ENCODE data around the gene SLC26A3.

SLC26A3 gene

DNA sequence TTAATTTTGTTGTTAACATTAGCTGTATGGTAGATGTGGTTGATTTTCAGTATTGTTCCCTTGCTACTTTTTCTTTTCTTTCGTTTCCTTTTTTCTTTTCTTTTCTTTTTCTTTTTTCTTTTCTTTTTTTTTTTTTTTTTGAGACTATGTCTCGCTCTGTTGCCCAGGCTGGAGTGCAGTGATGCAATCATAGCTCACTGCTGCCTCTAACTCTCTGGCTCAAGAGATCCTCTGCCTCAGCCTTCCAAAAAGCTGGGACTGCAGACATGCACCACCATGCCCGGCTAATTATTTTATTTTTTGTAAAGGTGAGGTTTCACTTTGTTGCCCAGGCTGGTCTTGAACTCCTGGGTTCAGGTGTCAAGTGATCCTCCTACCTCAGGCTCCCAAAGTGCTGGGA, 14.4 kb downstream of the SLC26A3 start:
- peaks cover 11% of the 10 kb centered on the region for H3K4me1 Mint-ChIP-seq (ENCODE audit: low read depth)
- H3K27ac Mint-ChIP-seq, result no peak overlapping the region
- no peaks in the 10 kb centered on the region for H3K36me3 Mint-ChIP-seq
- H3K9me3 Mint-ChIP-seq (ENCODE audit: low read depth), result no peaks in the 10 kb centered on the region
- no peak overlapping the region for H3K4me3 Mint-ChIP-seq
- H3K27me3 Mint-ChIP-seq, result peaks cover 1% of the 10 kb centered on the region

DNA sequence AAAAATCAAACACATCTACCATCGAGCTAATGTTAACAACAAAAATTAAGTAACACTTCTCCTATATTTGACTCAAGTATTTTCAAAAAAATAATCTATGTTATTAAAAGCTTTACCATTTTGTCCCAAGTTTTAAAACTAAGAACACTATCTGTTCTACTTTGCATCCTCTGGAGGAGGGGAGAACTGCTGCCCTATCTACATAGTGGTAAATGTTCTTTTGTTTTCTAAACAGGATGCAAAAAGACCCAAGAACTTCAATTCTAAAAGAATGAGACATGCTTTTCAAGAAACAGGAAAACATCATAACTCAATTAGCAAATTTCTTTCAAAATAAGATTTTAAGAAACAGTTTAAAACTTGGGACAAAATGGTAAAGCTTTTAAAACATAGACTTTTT, 14.8 kb downstream of the SLC26A3 start:
- Mint-ChIP-seq H3K4me1 (ENCODE audit: low read depth) (peaks cover 11% of the 10 kb centered on the region), H3K27me3 (peaks cover 1% of the 10 kb centered on the region), H3K36me3 (no peaks in the 10 kb centered on the region), H3K27ac (no peak overlapping the region), H3K9me3 (ENCODE audit: low read depth) (no peaks in the 10 kb centered on the region), H3K4me3 (no peak overlapping the region)

DNA sequence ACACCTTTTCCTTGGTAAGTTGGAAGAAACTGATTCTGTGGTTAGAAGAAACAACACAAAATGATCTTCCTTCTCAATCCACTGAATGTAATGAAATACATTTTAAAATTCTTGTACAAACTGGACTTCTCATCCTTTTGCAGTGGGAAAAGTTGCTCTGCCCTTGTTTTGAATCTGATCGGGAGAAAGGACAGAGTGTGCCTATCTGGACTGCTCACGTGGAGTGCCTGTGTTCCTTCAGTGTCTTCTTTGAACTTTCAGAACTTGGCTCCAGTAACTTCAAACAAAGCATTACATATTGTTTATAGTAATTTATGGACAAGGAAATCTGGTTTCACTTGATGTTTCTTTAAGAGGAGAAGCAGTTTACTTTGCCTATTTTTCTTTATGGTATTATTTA, 17.1 kb downstream of the SLC26A3 start:
- H3K27me3 Mint-ChIP-seq, result peaks cover 1% of the 10 kb centered on the region
- H3K4me3 Mint-ChIP-seq, result no peak overlapping the region
- H3K9me3 Mint-ChIP-seq (ENCODE audit: low read depth), result no peaks in the 10 kb centered on the region
- peaks cover 11% of the 10 kb centered on the region for H3K4me1 Mint-ChIP-seq (ENCODE audit: low read depth)
- H3K27ac Mint-ChIP-seq, result no peak overlapping the region
- H3K36me3 Mint-ChIP-seq, result no peaks in the 10 kb centered on the region

DNA sequence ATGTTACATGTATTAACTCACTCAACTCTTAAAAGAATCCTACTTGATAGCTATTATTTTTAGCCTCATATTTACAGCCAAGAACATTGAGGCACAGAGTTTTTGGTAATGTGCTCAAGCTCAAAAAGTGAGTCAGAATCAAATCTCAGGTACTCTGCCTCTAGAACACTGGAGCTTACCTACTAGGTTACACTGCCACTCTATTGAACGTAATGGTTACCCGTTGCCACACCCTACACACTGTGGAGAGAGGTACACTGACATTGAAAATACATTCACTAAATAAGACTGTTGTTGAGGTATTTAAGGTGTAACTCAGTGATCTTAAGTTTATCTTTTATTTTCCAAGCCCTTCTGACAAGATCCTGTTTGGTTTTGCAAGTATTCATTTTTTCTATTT, 17.9 kb downstream of the SLC26A3 start:
- no peak overlapping the region for H3K4me3 Mint-ChIP-seq

DNA sequence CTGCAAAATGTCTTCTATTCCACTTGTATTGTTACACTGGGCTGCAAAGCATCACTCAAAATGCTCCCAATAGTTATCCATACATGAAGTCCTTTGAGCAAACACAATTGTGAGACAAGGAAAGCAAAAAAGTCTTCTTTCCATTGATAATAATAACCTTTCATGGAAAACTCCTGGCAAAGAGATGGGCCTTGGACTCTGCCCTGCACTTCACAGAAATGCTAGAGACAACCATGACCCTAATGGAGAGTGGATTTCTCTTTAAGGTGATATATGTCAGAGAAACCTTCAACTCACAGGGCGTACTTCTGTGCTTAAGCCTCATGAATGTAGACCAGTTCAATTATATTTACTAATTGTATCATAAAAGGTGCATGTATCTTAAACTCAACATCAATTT, 19.4 kb downstream of the SLC26A3 start:
- Mint-ChIP-seq H3K36me3 (no peaks in the 10 kb centered on the region), H3K27me3 (no peaks in the 10 kb centered on the region), H3K27ac (no peak overlapping the region), H3K4me1 (ENCODE audit: low read depth) (peaks cover 11% of the 10 kb centered on the region), H3K4me3 (no peak overlapping the region), H3K9me3 (ENCODE audit: low read depth) (no peaks in the 10 kb centered on the region)

More for the DNA sequence above, 17.9 kb downstream of the SLC26A3 start:
- H3K27ac Mint-ChIP-seq, result no peak overlapping the region
- H3K4me1 Mint-ChIP-seq (ENCODE audit: low read depth), result peaks cover 11% of the 10 kb centered on the region
- no peaks in the 10 kb centered on the region for H3K36me3 Mint-ChIP-seq
- H3K9me3 Mint-ChIP-seq (ENCODE audit: low read depth), result no peaks in the 10 kb centered on the region
- no peaks in the 10 kb centered on the region for H3K27me3 Mint-ChIP-seq

GRCh38 chr7:107782374-107782773, 20.6 kb downstream of the SLC26A3 start:
- H3K4me3 Mint-ChIP-seq, result no peak overlapping the region
- H3K36me3 Mint-ChIP-seq, result no peaks in the 10 kb centered on the region
- peaks cover 11% of the 10 kb centered on the region for H3K4me1 Mint-ChIP-seq (ENCODE audit: low read depth)
- H3K27ac Mint-ChIP-seq, result no peak overlapping the region
- H3K9me3 Mint-ChIP-seq (ENCODE audit: low read depth), result no peaks in the 10 kb centered on the region
- no peaks in the 10 kb centered on the region for H3K27me3 Mint-ChIP-seq

DNA sequence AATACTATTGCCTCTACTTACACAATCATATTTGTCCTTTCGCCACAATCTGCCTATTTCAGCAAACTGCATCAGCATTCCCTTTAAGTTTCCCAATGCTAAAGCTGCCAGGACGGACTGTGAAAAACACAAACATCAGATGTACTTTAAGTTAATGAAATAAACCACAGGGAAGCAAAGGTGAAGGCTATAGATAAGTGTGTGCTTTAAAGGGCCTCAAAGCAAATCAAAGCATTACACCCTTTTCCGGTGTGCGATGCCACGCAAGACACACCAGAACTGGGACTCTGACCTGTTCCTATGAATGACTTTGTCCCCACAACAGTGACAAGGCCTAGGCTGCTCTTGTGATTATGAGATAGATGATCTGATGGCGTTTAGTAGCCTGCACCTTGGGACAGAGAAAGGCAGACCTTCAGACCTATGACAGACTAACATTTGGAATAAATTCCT, 23.4 kb downstream of the SLC26A3 start:
- Mint-ChIP-seq H3K27me3 (no peaks in the 10 kb centered on the region), H3K36me3 (peaks cover 3% of the 10 kb centered on the region), H3K4me1 (ENCODE audit: low read depth) (no peaks in the 10 kb centered on the region), H3K9me3 (ENCODE audit: low read depth) (no peaks in the 10 kb centered on the region), H3K27ac (no peak overlapping the region), H3K4me3 (no peak overlapping the region)

GRCh38 chr7:107778283-107778682, 24.7 kb downstream of the SLC26A3 start:
- H3K27ac Mint-ChIP-seq, result no peak overlapping the region
- H3K4me1 Mint-ChIP-seq (ENCODE audit: low read depth), result no peaks in the 10 kb centered on the region
- H3K36me3 Mint-ChIP-seq, result peaks cover 3% of the 10 kb centered on the region
- no peaks in the 10 kb centered on the region for H3K9me3 Mint-ChIP-seq (ENCODE audit: low read depth)
- H3K27me3 Mint-ChIP-seq, result no peaks in the 10 kb centered on the region
- H3K4me3 Mint-ChIP-seq, result no peak overlapping the region

DNA sequence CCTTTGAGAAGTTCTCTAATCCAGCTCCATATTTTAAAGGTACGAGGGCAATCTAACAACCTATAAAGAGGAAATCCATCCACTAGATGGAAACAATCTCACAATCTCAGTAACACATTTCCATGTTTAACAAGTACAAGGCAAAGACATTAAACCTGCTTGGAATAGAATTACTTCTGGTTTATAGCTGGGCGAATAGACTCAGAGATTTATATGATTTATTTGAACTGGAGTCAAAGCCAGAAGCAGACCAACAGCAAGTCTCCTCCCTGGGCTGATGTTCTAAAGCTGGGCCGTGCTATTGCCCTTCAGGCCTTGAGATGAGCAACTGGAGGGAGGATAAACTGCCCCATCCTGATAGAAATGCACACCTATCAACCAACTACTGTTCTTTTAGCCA, 25.3 kb downstream of the SLC26A3 start:
- Mint-ChIP-seq H3K27ac (no peak overlapping the region), H3K4me3 (no peak overlapping the region), H3K9me3 (ENCODE audit: low read depth) (no peaks in the 10 kb centered on the region)

GRCh38 chr7:107773027-107773426, 30.0 kb downstream of the SLC26A3 start:
- peaks cover 5% of the 10 kb centered on the region for H3K4me1 Mint-ChIP-seq (ENCODE audit: low read depth)
- no peak overlapping the region for H3K4me3 Mint-ChIP-seq
- H3K27ac Mint-ChIP-seq, result peak overlapping the region; percentile 4
- no peaks in the 10 kb centered on the region for H3K9me3 Mint-ChIP-seq (ENCODE audit: low read depth)
- H3K27me3 Mint-ChIP-seq, result peaks cover 1% of the 10 kb centered on the region
- H3K36me3 Mint-ChIP-seq, result peaks cover 3% of the 10 kb centered on the region

More for the DNA sequence above, 25.3 kb downstream of the SLC26A3 start:
- Mint-ChIP-seq H3K36me3 (peaks cover 3% of the 10 kb centered on the region), H3K27me3 (peaks cover 1% of the 10 kb centered on the region), H3K4me1 (ENCODE audit: low read depth) (no peaks in the 10 kb centered on the region)

- Mint-ChIP-seq H3K9me3 (ENCODE audit: low read depth) (no peaks in the 10 kb centered on the region), H3K27ac (no peak overlapping the region), H3K4me3 (no peak overlapping the region), H3K36me3 (peaks cover 6% of the 10 kb centered on the region), H3K27me3 (peaks cover 1% of the 10 kb centered on the region), H3K4me1 (ENCODE audit: low read depth) (peaks cover 27% of the 10 kb centered on the region)
Measured at GRCh38 chr7:107768263-107768662, 34.8 kb downstream of the SLC26A3 start.

DNA sequence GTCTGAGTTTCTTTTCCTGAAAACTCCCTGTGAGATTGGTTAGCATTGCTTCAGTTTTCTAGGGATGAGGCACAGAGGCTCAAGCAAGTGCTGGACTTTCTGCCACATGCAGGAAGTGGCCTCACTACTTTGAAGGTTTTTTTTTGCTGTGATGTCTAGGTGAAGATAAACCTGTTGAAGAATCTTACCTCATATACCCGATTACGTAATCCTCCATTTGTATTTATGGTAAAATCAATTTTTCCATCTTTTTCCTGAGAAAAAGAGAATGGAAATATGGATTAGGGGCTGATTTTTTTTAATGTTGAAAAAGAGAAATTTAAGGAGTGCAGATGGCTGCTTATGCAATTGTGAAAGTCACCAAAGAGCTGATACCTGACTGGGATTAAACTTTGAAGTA, 35.6 kb downstream of the SLC26A3 start:
- H3K27me3 Mint-ChIP-seq, result no peaks in the 10 kb centered on the region
- peaks cover 27% of the 10 kb centered on the region for H3K4me1 Mint-ChIP-seq (ENCODE audit: low read depth)
- H3K36me3 Mint-ChIP-seq, result peaks cover 6% of the 10 kb centered on the region
- no peak overlapping the region for H3K27ac Mint-ChIP-seq
- no peak overlapping the region for H3K4me3 Mint-ChIP-seq
- H3K9me3 Mint-ChIP-seq (ENCODE audit: low read depth), result no peaks in the 10 kb centered on the region

DNA sequence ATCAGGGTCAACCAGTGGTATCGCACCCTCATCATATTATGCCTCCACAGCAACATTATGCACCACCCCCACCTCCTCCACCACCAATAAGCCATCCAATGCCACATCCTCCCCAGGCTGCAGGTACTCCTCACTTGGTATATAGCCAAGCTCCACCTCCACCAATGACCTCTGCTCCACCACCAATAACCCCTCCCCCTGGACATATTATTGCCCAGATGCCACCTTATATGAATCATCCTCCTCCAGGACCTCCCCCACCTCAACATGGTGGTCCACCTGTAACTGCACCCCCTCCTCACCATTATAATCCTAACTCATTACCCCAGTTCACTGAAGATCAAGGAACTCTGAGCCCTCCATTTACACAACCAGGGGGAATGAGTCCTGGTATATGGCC, 44.4 kb downstream of the SLC26A3 start:
- Mint-ChIP-seq H3K27ac (peak overlapping the region; percentile 58), H3K27me3 (no peaks in the 10 kb centered on the region), H3K9me3 (ENCODE audit: low read depth) (no peaks in the 10 kb centered on the region), H3K4me3 (no peak overlapping the region), H3K36me3 (peaks cover 7% of the 10 kb centered on the region), H3K4me1 (ENCODE audit: low read depth) (peaks cover 4% of the 10 kb centered on the region)

GRCh38 chr7:107754642-107755041, 48.4 kb downstream of the SLC26A3 start:
- peaks cover 12% of the 10 kb centered on the region for H3K36me3 Mint-ChIP-seq
- H3K27me3 Mint-ChIP-seq, result no peaks in the 10 kb centered on the region
- H3K4me1 Mint-ChIP-seq (ENCODE audit: low read depth), result peaks cover 20% of the 10 kb centered on the region
- no peak overlapping the region for H3K4me3 Mint-ChIP-seq
- H3K27ac Mint-ChIP-seq, result no peak overlapping the region
- H3K9me3 Mint-ChIP-seq (ENCODE audit: low read depth), result no peaks in the 10 kb centered on the region

GRCh38 chr7:107751113-107751512, 51.9 kb downstream of the SLC26A3 start:
- Mint-ChIP-seq H3K36me3 (peaks cover 5% of the 10 kb centered on the region), H3K4me3 (no peak overlapping the region), H3K27ac (no peak overlapping the region), H3K27me3 (no peaks in the 10 kb centered on the region), H3K4me1 (ENCODE audit: low read depth) (peaks cover 46% of the 10 kb centered on the region), H3K9me3 (ENCODE audit: low read depth) (no peaks in the 10 kb centered on the region)

DNA sequence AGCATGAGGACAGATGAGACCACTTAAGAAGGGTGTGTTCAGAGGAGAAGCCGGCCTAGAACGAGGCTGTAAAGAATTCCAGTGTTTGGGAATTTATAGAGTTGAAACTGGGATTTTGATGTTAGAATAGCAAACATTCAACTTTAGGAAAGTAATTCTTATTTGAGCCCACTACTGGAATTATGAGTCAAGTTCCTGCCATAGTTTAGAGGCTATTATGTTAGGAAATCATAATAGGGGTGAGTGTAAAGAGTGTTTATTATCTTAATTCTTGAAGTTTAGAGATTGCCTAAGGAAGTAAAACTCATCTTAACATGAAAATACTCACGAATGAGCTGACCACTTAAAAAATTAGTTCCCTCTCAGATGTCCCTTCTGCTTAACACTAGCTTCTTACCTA, 57.0 kb downstream of the SLC26A3 start:
- Mint-ChIP-seq H3K9me3 (ENCODE audit: low read depth) (no peaks in the 10 kb centered on the region), H3K4me3 (peak overlapping the region; percentile 96), H3K27me3 (no peaks in the 10 kb centered on the region), H3K27ac (peak overlapping the region; percentile 100), H3K4me1 (ENCODE audit: low read depth) (peaks cover 60% of the 10 kb centered on the region), H3K36me3 (peaks cover 2% of the 10 kb centered on the region)
